GM19463 (cell line): Measurements from ENCODE around the gene METTL26.

Experiments
- ATAC-seq: cut with Tn5 transposase; IDR thresholded peaks from one replicate; pipeline ENCODE4 v1.9.1; 2021; ENCODE audit warnings: mild to moderate bottlenecking, moderate library complexity; ENCODE audit not compliant: unreplicated experiment

METTL26 gene

GRCh38 chr16:675884-676564 is 39.9 kb upstream of the METTL26 start:
- ATAC-seq, result no peak

GRCh38 chr16:674968-675883 is 39.1 kb upstream of the METTL26 start, which contains the start of gene RHBDL1:
TSS of gene RHBDL1 (plus strand) at chr16:675671. CDS start at chr16:675791, 120 bp downstream.
- ATAC-seq, result no peak

- ATAC-seq, result no peak
Observed at GRCh38 chr16:674214-674881, 38.2 kb upstream of the METTL26 start.

- ATAC-seq, result no peak
Observed at GRCh38 chr16:673399-673991, 37.4 kb upstream of the METTL26 start.

GRCh38 chr16:672851-673250 is 36.7 kb upstream of the METTL26 start:
- ATAC-seq, result no peak

GRCh38 chr16:672371-672770 is 36.3 kb upstream of the METTL26 start:
- ATAC-seq, result no peak

- no peak for ATAC-seq
Observed at GRCh38 chr16:671353-672131, 35.4 kb upstream of the METTL26 start.

- ATAC-seq, result no peak
Observed at GRCh38 chr16:670485-671352, 34.6 kb upstream of the METTL26 start.

- no peak for ATAC-seq
Observed at GRCh38 chr16:669666-670065, 33.6 kb upstream of the METTL26 start.

- ATAC-seq, result no peak
Observed at GRCh38 chr16:668519-669171, 32.5 kb upstream of the METTL26 start.

GRCh38 chr16:667780-668518 is 31.8 kb upstream of the METTL26 start, which contains the start of gene RHOT2:
TSS of gene RHOT2 (plus strand) at chr16:668132. CDS start at chr16:668200, 68 bp downstream.
- peak; percentile 92 for ATAC-seq

GRCh38 chr16:667113-667779 is 31.1 kb upstream of the METTL26 start:
- ATAC-seq, result no peak

GRCh38 chr16:666572-666971 is 30.5 kb upstream of the METTL26 start:
- no peak for ATAC-seq

GRCh38 chr16:662597-662996 is 26.5 kb upstream of the METTL26 start:
- ATAC-seq, result no peak

GRCh38 chr16:662095-662494 is 26.0 kb upstream of the METTL26 start:
- ATAC-seq, result no peak

- ATAC-seq, result no peak
Observed at GRCh38 chr16:661184-661821, 25.2 kb upstream of the METTL26 start.
